Neural progenitor cell (in vitro differentiated cells): ENCODE data around the gene SHBG.

Source experiments
- CTCF ChIP-seq: fragments of 200-600 bp; sonication (generic); IDR thresholded peaks from 2 replicates; pipeline ENCODE4 v1.5.1; 2017; ENCODE audit warnings: antibody characterized with exemption, mild to moderate bottlenecking
- EZH2phosphoT487 ChIP-seq: fragments of 200-600 bp; sonication (generic); IDR thresholded peaks from 2 replicates; pipeline ENCODE4 v1.6.1; 2017; ENCODE audit warnings: antibody characterized with exemption

- no peak for TF ChIP-seq CTCF
- no peak for TF ChIP-seq EZH2phosphoT487
These were observed 10.8 kb downstream of the SHBG start for GRCh38 chr17:7640783-7641182.
